Right atrium auricular region (tissue), 2 donors: ENCODE measurements around the gene GPR108. TPM values are rescaled to one million over a fixed set of nuclear protein-coding genes. Genes with fewer than 3 reads are reported as not detected.

Experiments used
- DNase-seq: peaks from one replicate; pipeline ENCODE4 v3.0.0-alpha.2; 2019; ENCODE audit warnings: low spot score
- H3K27ac ChIP-seq, 2 donors: fragments of 200-600 bp; sonication (generic); 1 replicate in 1 of 2; 2 replicates in 1 of 2; pipeline ENCODE4 v1.5.1; 2016 to 2019
- H3K27me3 ChIP-seq, 2 donors: fragments of 200-600 bp; sonication (generic); one replicate each; pipeline versions ENCODE4 v1.5.1 to v1.6.0; 2017 to 2019
- H3K36me3 ChIP-seq: fragments of 200-600 bp; sonication (generic); one replicate; pipeline ENCODE4 v1.5.1; 2016
- H3K4me1 ChIP-seq, 2 donors: fragments of 200-600 bp; sonication (generic); one replicate each; pipeline versions ENCODE4 v1.5.1 to v1.6.0; 2017 to 2019
- H3K4me3 ChIP-seq, 2 donors: fragments of 200-600 bp; sonication (generic); 1 replicate in 1 of 2; 2 replicates in 1 of 2; pipeline ENCODE4 v1.5.1; 2017 to 2019; ENCODE audit warnings: mild to moderate bottlenecking in 1 of 2, moderate library complexity in 1 of 2
- H3K9me3 ChIP-seq, 2 donors: fragments of 200-600 bp; sonication (generic); one replicate each; pipeline ENCODE4 v1.5.1; 2019
- CTCF ChIP-seq, 2 donors: fragments of 200-600 bp; sonication (generic); IDR thresholded peaks; one replicate each; pipeline ENCODE4 v1.5.1; 2019; ENCODE audit warnings: antibody characterized with exemption in 2 of 2
- total RNA-seq, 2 donors: library from RNA; depleted of rRNA; stranded (reverse); fragments of >200 nt; gene quantifications; one replicate each; pipeline ENCODE4 v1.1.0, GENCODE V29; 2016

GPR108 gene
- total RNA-seq, 2 donors from 2014 or later: 40.3 to 41.3 TPM

- no peaks in the 10 kb centered on the region for H3K36me3 ChIP-seq
- no peak overlapping the region for H3K27ac ChIP-seq
- H3K27me3 ChIP-seq: no peaks in the 10 kb centered on the region
- no peaks in the 10 kb centered on the region for H3K4me1 ChIP-seq
- TF ChIP-seq CTCF (IDR thresholded peaks at IDR 0.05): no peak
- no peak overlapping the region for H3K4me3 ChIP-seq
- no peak for DNase-seq
- H3K9me3 ChIP-seq: no peaks in the 10 kb centered on the region
These were observed 19.9 kb downstream of the GPR108 start for GRCh38 chr19:6717441-6717971.

- Histone ChIP-seq H3K4me1 (no peaks in the 10 kb centered on the region), H3K36me3 (no peaks in the 10 kb centered on the region), H3K27ac (no peak overlapping the region), H3K9me3 (no peaks in the 10 kb centered on the region), H3K4me3 (no peak overlapping the region), H3K27me3 (no peaks in the 10 kb centered on the region)
- no peak for TF ChIP-seq CTCF (IDR thresholded peaks at IDR 0.05)
- no peak for DNase-seq
These were observed 20.3 kb downstream of the GPR108 start for GRCh38 chr19:6717036-6717435.

GRCh38 chr19:6716610-6716970 lies 20.8 kb downstream of the GPR108 start:
- TF ChIP-seq CTCF (IDR thresholded peaks at IDR 0.05): no peak
- Histone ChIP-seq H3K27me3 (no peaks in the 10 kb centered on the region), H3K9me3 (no peaks in the 10 kb centered on the region), H3K4me1 (no peaks in the 10 kb centered on the region), H3K36me3 (no peaks in the 10 kb centered on the region), H3K27ac (no peak overlapping the region), H3K4me3 (no peak overlapping the region)
- DNase-seq: no peak

DNA sequence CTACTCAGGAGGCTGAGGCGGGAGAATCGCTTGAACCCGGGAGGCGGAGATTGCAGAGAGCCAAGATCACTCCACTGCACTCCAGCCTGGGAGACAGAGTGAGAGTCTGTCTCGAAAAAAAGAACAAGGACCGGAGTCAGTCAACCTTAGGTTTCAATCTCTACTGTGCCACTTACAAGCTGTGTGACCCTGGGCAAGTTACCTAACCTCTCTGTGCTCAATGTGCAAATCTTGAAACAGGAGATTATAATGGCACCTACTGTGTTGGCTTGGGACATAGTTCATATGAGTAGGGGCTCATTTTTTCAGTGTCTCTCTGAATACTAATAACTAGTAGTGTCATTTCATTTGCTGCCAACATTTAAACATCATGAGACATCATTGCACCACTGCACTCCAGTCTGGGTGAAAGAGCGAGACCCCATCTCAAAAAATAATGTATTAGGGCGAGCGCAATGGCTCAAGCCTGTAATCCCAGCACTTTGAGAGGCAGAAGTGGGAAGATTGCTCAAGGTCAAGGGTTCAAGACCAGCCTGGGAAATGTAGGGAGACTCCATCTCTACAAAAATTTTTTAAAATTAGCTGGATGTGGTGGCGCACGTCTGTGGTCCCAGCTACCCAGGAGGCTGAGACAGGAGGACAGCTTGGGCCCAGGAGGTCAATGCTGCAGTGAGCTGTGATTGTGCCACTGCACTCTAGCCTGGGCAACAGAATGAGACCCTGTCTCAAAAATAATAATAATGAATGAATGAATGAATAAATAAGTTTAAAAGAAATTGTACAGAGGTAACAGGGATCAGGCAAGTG lies 22.4 kb downstream of the GPR108 start:
- no peaks in the 10 kb centered on the region for H3K9me3 ChIP-seq
- no peak for TF ChIP-seq CTCF (IDR thresholded peaks at IDR 0.05)
- no peaks in the 10 kb centered on the region for H3K27me3 ChIP-seq
- no peaks in the 10 kb centered on the region for H3K4me1 ChIP-seq
- H3K36me3 ChIP-seq: no peaks in the 10 kb centered on the region
- H3K4me3 ChIP-seq: no peak overlapping the region
- H3K27ac ChIP-seq: no peak overlapping the region
- no peak for DNase-seq

DNA sequence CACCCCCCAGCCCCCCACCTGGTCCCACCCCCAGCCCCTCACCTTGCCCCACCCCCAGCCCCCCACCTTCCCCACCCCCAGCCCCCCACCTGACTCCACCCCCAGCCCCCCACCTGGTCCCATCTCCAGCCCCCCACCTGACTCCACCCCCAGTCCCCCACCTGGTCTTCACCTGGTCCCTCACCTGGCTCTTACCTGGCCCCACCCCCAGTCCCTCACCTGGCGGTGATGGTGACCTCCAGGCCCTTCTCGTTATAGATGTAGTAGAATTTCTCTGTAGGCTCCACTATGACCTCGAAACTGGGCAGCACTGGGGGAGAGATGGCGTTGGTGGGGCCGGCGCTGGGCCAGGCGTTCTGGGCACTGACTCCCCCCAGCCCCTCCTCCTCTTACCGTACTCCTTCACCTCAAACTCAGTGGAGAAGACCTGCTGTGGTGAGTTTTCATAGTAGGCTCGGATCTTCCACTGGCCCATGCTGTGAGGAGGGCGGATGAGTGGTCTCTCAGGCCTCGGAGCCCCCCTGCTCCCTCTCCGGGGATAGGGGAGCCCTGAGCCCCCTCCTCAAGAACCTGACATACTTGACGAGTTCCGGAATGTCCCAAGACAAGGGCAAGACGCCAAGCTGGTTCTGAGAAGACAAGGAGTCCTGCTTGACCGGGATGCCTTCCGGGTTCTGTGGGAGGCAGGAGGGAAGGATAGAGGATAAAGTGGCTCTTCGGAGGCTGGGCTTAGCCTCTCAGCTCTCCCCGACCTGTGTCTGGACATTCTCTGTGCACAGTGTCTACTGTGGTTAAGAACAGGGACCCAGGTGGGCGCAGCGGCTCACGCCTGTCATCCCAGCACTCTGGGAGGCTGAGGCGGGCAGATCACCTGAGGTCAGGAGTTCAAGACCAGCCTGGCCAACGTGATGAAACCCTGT lies 23.3 kb downstream of the GPR108 start:
- DNase-seq: no peak
- no peaks in the 10 kb centered on the region for H3K27me3 ChIP-seq
- H3K4me1 ChIP-seq: no peaks in the 10 kb centered on the region
- no peaks in the 10 kb centered on the region for H3K9me3 ChIP-seq
- H3K27ac ChIP-seq: no peak overlapping the region
- no peaks in the 10 kb centered on the region for H3K36me3 ChIP-seq
- TF ChIP-seq CTCF (IDR thresholded peaks at IDR 0.05): no peak
- H3K4me3 ChIP-seq: no peak overlapping the region
